H1 (cell line): ENCODE measurements around the gene TROAP. TPM values are rescaled to one million over a fixed set of nuclear protein-coding genes. Genes with fewer than 3 reads are reported as not detected.

Source experiments
- CTCF ChIA-PET: fragments of 300-600 bp; sonication (Branson Sonifier 250); formaldehyde crosslinking; loops from one replicate; lab custom pipeline; 2021; ENCODE audit not compliant: partially characterized antibody; lab: Charles Lee
- POLR2A ChIA-PET: fragments of 300-600 bp; sonication (Branson Sonifier 250); formaldehyde crosslinking; loops from one replicate; lab custom pipeline; 2021; ENCODE audit warnings: inconsistent platforms; ENCODE audit not compliant: partially characterized antibody; lab: Charles Lee
- DNase-seq, 2 experiments: peaks; one replicate each; pipeline versions ENCODE4 v3.0.0 to v3.0.0-alpha.2; 2010 to 2022; ENCODE audit warnings: low spot score in 2 of 2, low read depth in 1 of 2, mixed read lengths in 1 of 2
- FAIRE-seq: peaks from 2 replicates; lab custom pipeline; 2011; peaks lifted over from hg19 to GRCh38; lab: Jason Lieb, UNC
- H2AFZ ChIP-seq: 2 replicates; pipeline ENCODE4 v1.8.1; 2012; ENCODE audit warnings: low read length, inconsistent platforms
- H2AK5ac ChIP-seq: 2 replicates; pipeline ENCODE4 v1.6.1; 2013; ENCODE audit warnings: low read depth, low read length
- H2BK120ac ChIP-seq: replicated peaks from 2 replicates; pipeline ENCODE3; 2013; ENCODE audit warnings: low read depth, low read length, inconsistent platforms
- H2BK12ac ChIP-seq: 2 replicates; pipeline ENCODE4 v1.6.1; 2013; ENCODE audit warnings: low read depth, low read length
- H2BK15ac ChIP-seq: 2 replicates; pipeline ENCODE4 v1.6.1; 2013; ENCODE audit warnings: low read length
- H2BK20ac ChIP-seq: 2 replicates; pipeline ENCODE4 v1.6.1; 2013; ENCODE audit warnings: low read length
- H2BK5ac ChIP-seq: 2 replicates; pipeline ENCODE4 v1.6.1; 2013; ENCODE audit warnings: low read depth, low read length
- H3K14ac ChIP-seq: 2 replicates; pipeline ENCODE4 v1.6.1; 2013; ENCODE audit warnings: inconsistent platforms; ENCODE audit not compliant: insufficient read length
- H3K18ac ChIP-seq: 2 replicates; pipeline ENCODE4 v1.6.1; 2013; ENCODE audit warnings: low read length; ENCODE audit errors: extremely low read depth
- H3K23ac ChIP-seq: 2 replicates; pipeline ENCODE4 v1.6.1; 2013; ENCODE audit warnings: inconsistent platforms; ENCODE audit not compliant: insufficient read length
- H3K23me2 ChIP-seq: 2 replicates; pipeline ENCODE4 v1.6.1; 2013; ENCODE audit warnings: low read depth, low read length
- H3K27ac ChIP-seq: 2 replicates; pipeline ENCODE4 v1.6.1; 2011; ENCODE audit warnings: low read depth, low read length, inconsistent platforms
- H3K27me3 ChIP-seq, 4 experiments: replicated peaks in 1 of 4; 1 replicate in 1 of 4; 2 replicates in 3 of 4; pipeline versions ENCODE4 v1.6.1 to v1.8.1; 2011 to 2013; ENCODE audit warnings: low read length in 3 of 4, mild to moderate bottlenecking in 3 of 4, inconsistent platforms in 2 of 4, mixed read lengths in 2 of 4, moderate library complexity in 1 of 4; ENCODE audit not compliant: control insufficient read depth in 3 of 4, insufficient read depth in 3 of 4; ENCODE audit errors: extremely low read depth in 1 of 4
- H3K36me3 ChIP-seq, 4 experiments: 2 replicates each; pipeline versions ENCODE4 v1.6.1 to v1.8.1; 2011 to 2013; ENCODE audit warnings: mild to moderate bottlenecking in 4 of 4, low read length in 3 of 4, moderate library complexity in 2 of 4, control low read depth in 1 of 4, inconsistent platforms in 1 of 4; ENCODE audit not compliant: insufficient read depth in 4 of 4, control insufficient read depth in 2 of 4
- H3K4ac ChIP-seq: replicated peaks from 2 replicates; pipeline ENCODE3; 2013; ENCODE audit warnings: low read length, low read depth, mixed read lengths, inconsistent platforms; ENCODE audit not compliant: insufficient read length
- H3K4me1 ChIP-seq, 4 experiments: replicated peaks in 1 of 4; 1 replicate in 1 of 4; 2 replicates in 3 of 4; pipeline versions ENCODE4 v1.6.1 to v1.8.1; 2011 to 2013; ENCODE audit warnings: low read length in 3 of 4, inconsistent platforms in 2 of 4, mixed read lengths in 1 of 4; ENCODE audit not compliant: insufficient read depth in 4 of 4, control insufficient read depth in 3 of 4
- H3K4me2 ChIP-seq, 2 experiments: 2 replicates each; pipeline versions ENCODE4 v1.6.1 to v1.8.1; 2011 to 2013; ENCODE audit warnings: low read depth in 2 of 2, low read length in 2 of 2, control low read depth in 1 of 2, inconsistent platforms in 1 of 2, mild to moderate bottlenecking in 1 of 2; ENCODE audit not compliant: insufficient read depth in 1 of 2
- H3K4me3 ChIP-seq, 4 experiments: fragments of 200-600, 300-600 bp in 1 of 4; sonication (generic), shearing (Covaris generic), sonication (Bioruptor Twin) in 1 of 4; 2 replicates each; pipeline versions ENCODE4 v1.5.1 to v1.8.1; 2011 to 2016; ENCODE audit warnings: low read length in 4 of 4, low read depth in 3 of 4, control low read depth in 2 of 4, inconsistent platforms in 2 of 4, mild to moderate bottlenecking in 2 of 4, mixed read lengths in 1 of 4, moderate library complexity in 1 of 4; ENCODE audit not compliant: insufficient read depth in 2 of 4; ENCODE audit errors: extremely low read depth in 1 of 4
- H3K56ac ChIP-seq: replicated peaks from 2 replicates; pipeline ENCODE3; 2013; ENCODE audit warnings: low read depth, mild to moderate bottlenecking, mixed read lengths, low read length, inconsistent platforms; ENCODE audit not compliant: insufficient read length
- H3K79me1 ChIP-seq: 2 replicates; pipeline ENCODE4 v1.6.1; 2013; ENCODE audit warnings: low read depth, low read length, control low read depth
- H3K79me2 ChIP-seq, 2 experiments: 2 replicates each; pipeline versions ENCODE4 v1.6.1 to v1.8.1; 2012 to 2013; ENCODE audit warnings: low read length in 2 of 2, mild to moderate bottlenecking in 2 of 2, inconsistent platforms in 1 of 2; ENCODE audit not compliant: insufficient read depth in 2 of 2, control insufficient read depth in 1 of 2
- H3K9ac ChIP-seq, 4 experiments: replicated peaks in 1 of 4; 1 replicate in 1 of 4; 2 replicates in 3 of 4; pipeline versions ENCODE4 v1.6.1 to v1.8.1; 2011 to 2013; ENCODE audit warnings: low read depth in 3 of 4, low read length in 3 of 4, control low read depth in 2 of 4, mild to moderate bottlenecking in 2 of 4, moderate library complexity in 2 of 4, inconsistent platforms in 1 of 4; ENCODE audit errors: extremely low read depth in 1 of 4
- H3K9me3 ChIP-seq, 2 experiments: 2 replicates each; pipeline versions ENCODE4 v1.6.1 to v1.8.1; 2012 to 2013; ENCODE audit warnings: mild to moderate bottlenecking in 2 of 2, moderate library complexity in 2 of 2, control low read depth in 1 of 2, inconsistent platforms in 1 of 2, low read depth in 1 of 2, low read length in 1 of 2, mixed read lengths in 1 of 2; ENCODE audit not compliant: insufficient read depth in 2 of 2
- H4K20me1 ChIP-seq, 2 experiments: replicated peaks in 1 of 2; 2 replicates each; pipeline versions ENCODE3 to v1.8.1; 2011 to 2013; ENCODE audit warnings: inconsistent platforms in 2 of 2, low read length in 2 of 2, mild to moderate bottlenecking in 1 of 2; ENCODE audit not compliant: insufficient read depth in 2 of 2, control insufficient read depth in 1 of 2
- H4K5ac ChIP-seq: 2 replicates; pipeline ENCODE4 v1.6.1; 2013; ENCODE audit warnings: low read length, low read depth, mixed read lengths, inconsistent platforms; ENCODE audit not compliant: insufficient read length
- H4K8ac ChIP-seq: 2 replicates; pipeline ENCODE4 v1.8.0; 2013; ENCODE audit warnings: mild to moderate bottlenecking, moderate library complexity, low read length, inconsistent platforms; ENCODE audit not compliant: insufficient read depth; ENCODE audit errors: extremely low read depth
- H4K91ac ChIP-seq: replicated peaks from 2 replicates; pipeline ENCODE3; 2013; ENCODE audit warnings: low read length, mixed read lengths, inconsistent platforms; ENCODE audit not compliant: insufficient read length
- CEBPB ChIP-seq: IDR thresholded peaks from 2 replicates; pipeline ENCODE4 v1.6.1; 2012; ENCODE audit warnings: low read depth, low read length
- CHD1 ChIP-seq: IDR thresholded peaks from 2 replicates; pipeline ENCODE4 v1.6.1; 2012; ENCODE audit warnings: low read depth, low read length, improper control_type of control experiment
- EZH2 ChIP-seq: fragments of 200-600 bp; sonication (generic); IDR thresholded peaks from 2 replicates; pipeline ENCODE4 v1.7.1; 2012; ENCODE audit warnings: low read depth, mild to moderate bottlenecking, moderate library complexity, low read length, inconsistent platforms; ENCODE audit not compliant: severe bottlenecking
- HDAC6 ChIP-seq: IDR thresholded peaks from one replicate; pipeline ENCODE4 v1.7.1; 2012; ENCODE audit warnings: low read depth, mild to moderate bottlenecking, inconsistent platforms, low read length, moderate library complexity
- KDM5A ChIP-seq: fragments of 200-600 bp; IDR thresholded peaks from 2 replicates; pipeline ENCODE4 v1.7.1; 2012; ENCODE audit warnings: mild to moderate bottlenecking, low read length, inconsistent platforms, mixed read lengths
- POU5F1 ChIP-seq: IDR thresholded peaks from 2 replicates; pipeline ENCODE4 v1.6.1; 2011; ENCODE audit warnings: low read depth, mild to moderate bottlenecking, low read length, moderate library complexity
- RAD21 ChIP-seq, 2 experiments: IDR thresholded peaks in 1 of 2; conservative IDR thresholded peaks in 1 of 2; 2 replicates each; pipeline ENCODE4 v1.6.1; 2011; ENCODE audit warnings: low read depth in 2 of 2, low read length in 2 of 2, improper control_type of control experiment in 1 of 2, inconsistent platforms in 1 of 2, mild to moderate bottlenecking in 1 of 2, moderate library complexity in 1 of 2
- SP1 ChIP-seq: IDR thresholded peaks from 2 replicates; pipeline ENCODE4 v1.6.1; 2011; ENCODE audit warnings: low read depth, low read length
- TAF7 ChIP-seq: optimal IDR thresholded peaks from 2 replicates; pipeline ENCODE3; 2011; ENCODE audit warnings: low read depth, mild to moderate bottlenecking, inconsistent platforms, low read length, moderate library complexity, borderline replicate concordance
- YY1 ChIP-seq: IDR thresholded peaks from 2 replicates; pipeline ENCODE4 v1.6.1; 2011; ENCODE audit warnings: low read depth, mild to moderate bottlenecking, low read length
- WGBS, 2 experiments: shearing (Covaris generic) in 1 of 2; methylation state at CpG; one replicate each; pipeline versions ENCODE4 v1.1.6 to v1.1.7; 2013 to 2015; ENCODE audit warnings: low lambda C conversion rate in 2 of 2, mixed read lengths in 2 of 2, inconsistent platforms in 1 of 2, low coverage in 1 of 2, missing lambda C conversion rate in 1 of 2; ENCODE audit not compliant: insufficient replicate concordance in 2 of 2, insufficient coverage in 1 of 2, insufficient read length in 1 of 2; ENCODE audit errors: extremely low coverage in 1 of 2, missing lambda C conversion rate in 1 of 2; 5-methylcytosine and 5-hydroxymethylcytosine counted together
- polyA plus RNA-seq, 7 experiments: library from polyadenylated mRNA; depleted of rRNA in 3 of 7; stranded (reverse) in 5 of 7; unstranded in 2 of 7; fragments of >200 nt in 5 of 7; fragments of 200-250 nt in 2 of 7; gene quantifications; 1 replicate in 5 of 7; 2 replicates in 1 of 7; 4 replicates in 1 of 7; pipeline versions ENCODE4 v1.2.1 to v1.2.3, GENCODE V29; 2011 to 2013; ENCODE audit warnings: missing spikeins in 2 of 7, mixed read lengths in 2 of 7
- total RNA-seq: library from RNA; stranded (reverse); fragmentation: NEBNext Ultra II Directional; extraction: Animal tissue kit (Norgen Biotek cat#: 25700); gene quantifications from 2 replicates; pipeline ENCODE4 v1.2.1, GENCODE V29; 2021

TROAP gene
- total and polyA plus RNA-seq, 2 of the 8 experiments (the other 6 are each of a cell fraction or from before 2014, with no cell fraction given) = 36.7 to 52.0 TPM

DNA sequence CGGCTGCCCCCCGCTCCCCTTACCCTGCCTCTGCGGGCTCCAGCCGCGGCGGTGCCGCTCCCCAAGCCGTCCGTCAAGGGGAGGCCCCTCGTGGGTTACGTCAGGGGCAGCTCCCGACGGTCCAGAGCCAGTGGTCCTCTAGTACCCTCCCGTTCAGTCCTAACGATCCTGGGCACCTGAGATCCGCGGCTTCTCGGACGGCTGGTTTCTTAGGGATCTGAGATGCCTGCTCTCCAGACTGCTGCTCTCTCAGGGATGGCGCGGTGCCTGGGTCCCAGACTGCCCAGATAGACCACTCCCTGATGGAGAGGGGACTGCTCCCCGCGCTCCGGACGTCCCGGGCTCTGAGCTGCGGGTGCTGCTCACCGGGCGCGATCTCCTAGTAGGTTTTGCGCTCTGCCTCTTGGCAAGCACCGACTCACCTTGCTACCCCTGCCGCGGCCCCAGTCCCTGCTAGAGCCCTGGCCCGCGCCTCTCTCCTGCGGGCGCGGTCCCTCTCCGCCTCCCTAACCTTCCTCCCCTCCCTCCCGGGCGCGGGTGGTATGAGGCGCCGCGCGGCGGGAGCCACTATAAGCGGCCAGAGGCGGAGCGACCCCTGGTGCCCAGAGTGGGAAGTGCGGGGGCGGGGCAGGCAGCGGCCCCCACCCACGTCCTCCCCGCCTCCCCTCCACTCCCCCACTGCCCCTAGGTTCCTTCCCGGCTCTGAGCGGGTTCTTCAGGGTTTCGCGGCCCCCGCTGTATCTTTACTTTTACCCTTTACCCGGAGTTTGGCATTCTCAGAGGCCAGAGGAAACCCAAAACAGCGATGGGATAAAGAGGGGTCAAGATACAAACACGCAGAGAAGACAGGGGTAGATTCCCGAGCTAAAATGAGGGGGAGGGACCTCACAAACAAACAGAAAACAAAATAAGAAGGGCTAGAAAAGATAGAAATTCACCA lies 13.9 kb downstream of the TROAP start, which contains the start of gene C1QL4:
TSS of gene C1QL4 (minus strand) at position 544 of the 940 bp plus-strand sequence. CDS start 711 bp downstream, outside the sequence.
- no peak within 1 kb of the TSS; the same call in 1 of the 2 replicates for H3K18ac ChIP-seq
- no peak within 1 kb of the TSS for H2AK5ac ChIP-seq
- no peak within 1 kb of the TSS for H3K27ac ChIP-seq
- peaks cover 3 to 6% of the 10 kb centered on the region in 2 experiments for H4K20me1 ChIP-seq
- no peaks in the 10 kb centered on the region for H3K79me1 ChIP-seq
- no peak within 1 kb of the TSS for H2BK120ac ChIP-seq
- ChIA-PET POLR2A (interaction anchor here (1.1 to 6.2 kb wide), 5 partner anchors 10 to 43 kb away, joined by 3 to 37 read pairs (median 7); partner anchors contain the start of genes DNAJC22, PRPH and TROAP), CTCF (interaction anchor here (0.9 to 12.7 kb wide), 14 partner anchors 11 to 375 kb away, joined by 3 to 276 read pairs (median 4); partner anchors contain the start of genes DNAJC22, PRPH and SPATS2)
- H3K4me3 ChIP-seq = peak within 1 kb of the TSS; percentile 10 to 63 (median 34); a peak in 7 of 8 replicates
- H3K56ac ChIP-seq = no peak within 1 kb of the TSS
- no peak within 1 kb of the TSS for H2BK12ac ChIP-seq
- FAIRE-seq (no peak), DNase-seq (peak in 1 of 2 experiments; percentile 99)
- no peak within 1 kb of the TSS for H2BK20ac ChIP-seq
- H3K4me1 ChIP-seq = peaks cover 0 to 44% (median 26%) of the 10 kb centered on the region in 4 experiments; a peak in 6 of 7 replicates
- H3K9ac ChIP-seq = no peak within 1 kb of the TSS
- peak within 1 kb of the TSS; percentile 43; the same call in 1 of the 2 replicates for H2AFZ ChIP-seq
- peaks cover 76 to 100% (median 94%) of the 10 kb centered on the region in 4 experiments for H3K27me3 ChIP-seq
- H2BK5ac ChIP-seq = no peak within 1 kb of the TSS
- no peaks in the 10 kb centered on the region for H3K79me2 ChIP-seq
- peaks cover 0 to 6% of the 10 kb centered on the region in 2 experiments; a peak in 1 of 4 replicates for H3K9me3 ChIP-seq
- H3K4me2 ChIP-seq = peak within 1 kb of the TSS; percentile 12 to 70
- H3K23me2 ChIP-seq = peaks cover 7% of the 10 kb centered on the region; the same call in 1 of the 2 replicates
- no peak within 1 kb of the TSS for H3K23ac ChIP-seq
- H4K8ac ChIP-seq = peak within 1 kb of the TSS; percentile 78; the same call in 1 of the 2 replicates
- WGBS, 2 experiments = 5% methylated on average over 41 of the region's 65 CpGs; no CpG with 5 or more reads in 1 of the 2 experiments
- no peak within 1 kb of the TSS for H3K14ac ChIP-seq
- peaks cover 0 to 8% (median 0%) of the 10 kb centered on the region in 4 experiments; a peak in 1 of 8 replicates for H3K36me3 ChIP-seq
- H4K91ac ChIP-seq = no peak within 1 kb of the TSS
- H2BK15ac ChIP-seq = 0 out of 2 replicates have a peak within 1 kb of the TSS, but pooled peaks have one; percentile 77
- H4K5ac ChIP-seq = no peak within 1 kb of the TSS
- no peak within 1 kb of the TSS for H3K4ac ChIP-seq
- TF ChIP-seq CEBPB (no peak), RAD21 (IDR thresholded peaks at IDR 0.05 in 1 of 2, conservative IDR thresholded peaks at IDR 0.05 in 1 of 2; ENCODE audit: low read depth in 2 of 2, low read length in 2 of 2) (peak; percentile 22 to 49; a peak in 3 of 4 replicates), YY1 (peak; percentile 5; the same call in 1 of the 2 replicates), KDM5A (no peak), POU5F1 (no peak), CHD1 (no peak), SP1 (no peak), HDAC6 (no peak), TAF7 (peak; percentile 39), EZH2 (peak; percentile 31)
